Measurements from ENCODE around the gene ITIH3. TPM values are rescaled to one million over a fixed set of nuclear protein-coding genes. Genes with fewer than 3 reads are reported as not detected.

ITIH3 gene
- total RNA-seq, 1 donor from 2014 or later = not detected

GRCh38 chr3:52836986-52837385 is 42.4 kb downstream of the ITIH3 start:
- no peaks in the 10 kb centered on the region for H3K9me3 Mint-ChIP-seq
- Histone ChIP-seq H3K9me3 (ENCODE audit: low read depth) (no peaks in the 10 kb centered on the region), H4K20me1 (ENCODE audit: low read depth) (no peaks in the 10 kb centered on the region), H3K79me2 (ENCODE audit: low read depth) (no peaks in the 10 kb centered on the region), H3K4me2 (no peak overlapping the region), H3K27ac (no peak overlapping the region), H3K27me3 (no peaks in the 10 kb centered on the region), H2AFZ (replicated peaks) (no peak overlapping the region), H3K36me3 (no peaks in the 10 kb centered on the region), H3K4me1 (peaks cover 36% of the 10 kb centered on the region), H3F3A (ENCODE audit: low read depth) (peaks cover 10% of the 10 kb centered on the region), H3K9ac (no peak overlapping the region), H3K4me3 (no peak overlapping the region)
- TF ChIP-seq CTCF (IDR thresholded peaks at IDR 0.05) = no peak
- no peak for TF ChIP-seq EZH2phosphoT487 (IDR thresholded peaks at IDR 0.05)
- TF ChIP-seq EZH2 (IDR thresholded peaks at IDR 0.05) = no peak
- H3K27ac Mint-ChIP-seq = no peak overlapping the region
- H3K27me3 Mint-ChIP-seq (ENCODE audit: insufficient read depth, low read depth) = peaks cover 6% of the 10 kb centered on the region
- H3K36me3 Mint-ChIP-seq = peaks cover 12% of the 10 kb centered on the region
- H3K4me1 Mint-ChIP-seq = peaks cover 43% of the 10 kb centered on the region
- DNase-seq (ENCODE audit: low spot score) = no peak
- peak overlapping the region; percentile 28 for H3K4me3 Mint-ChIP-seq

DNA sequence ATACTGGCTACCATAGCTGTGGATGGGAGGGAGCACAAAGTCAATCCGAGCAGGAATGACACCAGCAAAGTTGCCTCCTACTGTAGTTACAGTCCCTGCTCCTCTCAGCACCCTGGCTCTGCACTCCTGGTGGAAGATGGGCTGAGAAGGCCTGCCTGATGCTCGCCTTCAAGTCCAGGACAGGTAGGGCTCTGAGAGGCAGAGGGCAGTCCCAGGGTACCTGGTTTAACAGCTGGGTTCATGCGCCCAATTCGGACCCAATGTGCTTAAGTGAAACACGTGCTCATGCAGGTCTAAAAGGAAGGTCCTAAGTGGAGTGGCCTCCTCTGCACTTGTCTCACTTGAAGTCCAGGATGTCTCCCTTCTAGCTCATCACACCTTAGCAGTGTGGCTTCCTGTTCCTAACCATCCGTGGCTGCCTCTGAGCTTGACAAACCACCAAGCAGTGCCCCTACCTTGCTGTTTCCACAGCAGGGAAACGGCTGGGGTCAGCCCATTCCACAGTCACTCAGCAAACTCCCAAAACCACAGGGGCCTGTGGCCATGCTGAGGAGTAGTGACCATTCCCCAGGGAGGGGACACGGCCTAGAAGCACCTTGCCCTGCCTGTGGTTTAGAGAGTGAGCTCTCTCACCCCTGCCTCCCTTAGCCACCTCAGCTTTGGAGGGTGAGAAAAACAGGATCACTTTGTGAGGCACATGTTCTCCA is 44.1 kb downstream of the ITIH3 start:
- Histone ChIP-seq H3K4me2 (peak overlapping the region; percentile 45), H4K20me1 (ENCODE audit: low read depth) (no peaks in the 10 kb centered on the region), H3K79me2 (ENCODE audit: low read depth) (no peaks in the 10 kb centered on the region), H3K36me3 (no peaks in the 10 kb centered on the region), H3K27me3 (no peaks in the 10 kb centered on the region), H3K9me3 (ENCODE audit: low read depth) (no peaks in the 10 kb centered on the region), H3F3A (ENCODE audit: low read depth) (peaks cover 10% of the 10 kb centered on the region), H2AFZ (replicated peaks) (no peak overlapping the region), H3K4me1 (peaks cover 35% of the 10 kb centered on the region), H3K4me3 (no peak overlapping the region), H3K27ac (no peak overlapping the region), H3K9ac (no peak overlapping the region)
- H3K27me3 Mint-ChIP-seq (ENCODE audit: insufficient read depth, low read depth) = peaks cover 7% of the 10 kb centered on the region
- H3K36me3 Mint-ChIP-seq = peaks cover 9% of the 10 kb centered on the region
- H3K4me3 Mint-ChIP-seq = no peak overlapping the region
- H3K4me1 Mint-ChIP-seq = peaks cover 49% of the 10 kb centered on the region
- DNase-seq (ENCODE audit: low spot score) = no peak
- H3K9me3 Mint-ChIP-seq = no peaks in the 10 kb centered on the region
- no peak for TF ChIP-seq CTCF (IDR thresholded peaks at IDR 0.05)
- TF ChIP-seq EZH2phosphoT487 (IDR thresholded peaks at IDR 0.05) = no peak
- TF ChIP-seq EZH2 (IDR thresholded peaks at IDR 0.05) = no peak
- H3K27ac Mint-ChIP-seq = no peak overlapping the region

DNA sequence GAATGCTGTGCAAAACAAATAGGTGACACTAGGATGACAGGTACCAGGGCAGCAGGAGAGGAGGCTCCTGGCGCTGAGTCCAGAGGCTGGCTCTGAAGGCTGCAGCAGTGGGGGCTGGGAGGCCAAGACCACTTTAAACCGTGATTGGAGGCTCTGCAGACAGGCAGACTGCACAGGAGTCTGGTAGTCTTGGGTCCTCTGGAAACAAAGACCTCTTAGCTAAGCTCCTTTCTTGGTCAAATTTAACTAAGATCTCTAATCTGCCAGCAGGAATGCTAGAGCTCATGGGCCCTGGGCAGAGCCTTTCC is 44.6 kb downstream of the ITIH3 start:
- Mint-ChIP-seq H3K4me3 (no peak overlapping the region), H3K27me3 (ENCODE audit: insufficient read depth, low read depth) (peaks cover 9% of the 10 kb centered on the region), H3K9me3 (no peaks in the 10 kb centered on the region), H3K36me3 (peaks cover 9% of the 10 kb centered on the region), H3K27ac (peak overlapping the region; percentile 62), H3K4me1 (peaks cover 47% of the 10 kb centered on the region)
- Histone ChIP-seq H2AFZ (replicated peaks) (no peak overlapping the region), H4K20me1 (ENCODE audit: low read depth) (no peaks in the 10 kb centered on the region), H3K9me3 (ENCODE audit: low read depth) (no peaks in the 10 kb centered on the region), H3K4me1 (peaks cover 30% of the 10 kb centered on the region), H3K9ac (no peak overlapping the region), H3K27me3 (no peaks in the 10 kb centered on the region), H3K36me3 (no peaks in the 10 kb centered on the region), H3F3A (ENCODE audit: low read depth) (peaks cover 10% of the 10 kb centered on the region), H3K4me2 (peak overlapping the region; percentile 45), H3K4me3 (no peak overlapping the region), H3K79me2 (ENCODE audit: low read depth) (no peaks in the 10 kb centered on the region), H3K27ac (no peak overlapping the region)
- TF ChIP-seq EZH2 (IDR thresholded peaks at IDR 0.05) = no peak
- TF ChIP-seq CTCF (IDR thresholded peaks at IDR 0.05) = no peak
- TF ChIP-seq EZH2phosphoT487 (IDR thresholded peaks at IDR 0.05) = no peak
- DNase-seq (ENCODE audit: low spot score) = peak; percentile 27

All from neural progenitor cell (in vitro differentiated cells).